Activated CD4-positive, alpha-beta memory T cell treated with anti-CD3 and anti-CD28 coated beads, Interleukin-2, amount 10 ng/mL, durations not matched to agents 7 days and 5 days (primary cell): ENCODE data around the gene ZBTB48. TPM values are rescaled to one million over a fixed set of nuclear protein-coding genes. Genes with fewer than 3 reads are reported as not detected.

ENCODE experiments used
- CTCF ChIA-PET: fragments of 350-600 bp; sonication (Branson Sonifier 250); formaldehyde crosslinking; loops from one replicate; lab custom pipeline; 2021; ENCODE audit warnings: antibody characterized with exemption, inconsistent platforms; lab: Charles Lee
- POLR2A ChIA-PET: fragments of 350-600 bp; sonication (Branson Sonifier 250); formaldehyde crosslinking; loops from one replicate; lab custom pipeline; 2021; ENCODE audit warnings: antibody characterized with exemption; lab: Charles Lee
- DNase-seq: peaks from one replicate; pipeline ENCODE4 v3.0.0-alpha.2; 2020
- H3K27ac Mint-ChIP-seq: one replicate; pipeline ENCODE4 v1.8.0; 2021; ENCODE audit warnings: mild to moderate bottlenecking, mixed read lengths
- H3K27me3 Mint-ChIP-seq: one replicate; pipeline ENCODE4 v1.8.0; 2021; ENCODE audit warnings: mixed read lengths
- H3K36me3 Mint-ChIP-seq: one replicate; pipeline ENCODE4 v1.8.0; 2021; ENCODE audit warnings: low read depth, mixed read lengths
- H3K4me1 Mint-ChIP-seq: one replicate; pipeline ENCODE4 v1.8.0; 2021; ENCODE audit warnings: mixed read lengths
- H3K4me3 Mint-ChIP-seq: one replicate; pipeline ENCODE4 v1.8.0; 2021; ENCODE audit warnings: mild to moderate bottlenecking, mixed read lengths
- H3K9me3 Mint-ChIP-seq: one replicate; pipeline ENCODE4 v1.8.0; 2021; ENCODE audit warnings: mixed read lengths
- total RNA-seq, 2 experiments: library from RNA; stranded (reverse); gene quantifications; one replicate each; pipeline ENCODE4 v1.2.3, GENCODE V29; 2021

The ZBTB48 gene
- total RNA-seq, 2 experiments from 2014 or later: 33.2 to 42.3 TPM

DNA sequence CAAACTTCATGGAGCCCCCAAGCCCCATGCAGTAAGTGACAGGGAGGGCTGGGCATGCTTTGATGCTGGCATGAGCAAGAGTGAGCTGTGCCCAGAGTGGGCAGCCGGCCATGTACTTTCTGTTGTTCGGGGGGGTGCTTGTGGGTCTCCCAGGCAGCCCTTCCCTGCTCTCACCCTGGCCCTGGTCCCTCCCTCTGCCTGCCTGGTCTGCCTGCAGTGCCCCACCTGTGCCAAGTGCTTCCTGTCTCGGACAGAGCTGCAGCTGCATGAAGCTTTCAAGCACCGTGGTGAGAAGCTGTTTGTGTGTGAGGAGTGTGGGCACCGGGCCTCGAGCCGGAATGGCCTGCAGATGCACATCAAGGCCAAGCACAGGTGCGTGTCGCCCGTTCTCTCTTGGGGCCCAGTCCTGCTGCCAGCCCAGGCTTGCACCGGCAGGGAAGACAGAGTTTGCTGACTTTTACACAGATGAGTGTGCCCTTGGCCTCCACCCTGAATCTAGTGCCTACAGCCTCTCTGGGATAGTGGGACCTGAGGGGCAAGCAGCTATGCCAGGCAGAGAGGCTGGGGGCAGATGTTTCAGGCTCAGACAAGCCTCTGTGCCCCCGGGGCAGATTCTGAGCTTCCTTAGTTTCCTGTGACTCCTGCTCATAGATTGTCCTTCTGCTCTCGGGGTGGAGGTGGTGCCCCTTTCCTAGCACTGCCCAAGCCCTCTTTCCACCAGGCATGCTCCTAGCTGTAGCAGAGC, 7.6 kb downstream of the ZBTB48 start:
- Mint-ChIP-seq H3K27me3 (no peaks in the 10 kb centered on the region), H3K36me3 (peaks cover 21% of the 10 kb centered on the region), H3K4me1 (peaks cover 28% of the 10 kb centered on the region), H3K27ac (peak overlapping the region; percentile 19), H3K9me3 (no peaks in the 10 kb centered on the region), H3K4me3 (no peak overlapping the region)
- ChIA-PET CTCF (interaction anchor here (0.6 kb wide), 1 partner anchor 67 kb away, joined by 5 read pairs; no protein-coding TSS in a partner anchor), POLR2A (interaction anchor here (1.0 to 1.8 kb wide), 2 partner anchors 13 to 52 kb away, joined by 3 to 4 read pairs; no protein-coding TSS in a partner anchor)
- no peak for DNase-seq

DNA sequence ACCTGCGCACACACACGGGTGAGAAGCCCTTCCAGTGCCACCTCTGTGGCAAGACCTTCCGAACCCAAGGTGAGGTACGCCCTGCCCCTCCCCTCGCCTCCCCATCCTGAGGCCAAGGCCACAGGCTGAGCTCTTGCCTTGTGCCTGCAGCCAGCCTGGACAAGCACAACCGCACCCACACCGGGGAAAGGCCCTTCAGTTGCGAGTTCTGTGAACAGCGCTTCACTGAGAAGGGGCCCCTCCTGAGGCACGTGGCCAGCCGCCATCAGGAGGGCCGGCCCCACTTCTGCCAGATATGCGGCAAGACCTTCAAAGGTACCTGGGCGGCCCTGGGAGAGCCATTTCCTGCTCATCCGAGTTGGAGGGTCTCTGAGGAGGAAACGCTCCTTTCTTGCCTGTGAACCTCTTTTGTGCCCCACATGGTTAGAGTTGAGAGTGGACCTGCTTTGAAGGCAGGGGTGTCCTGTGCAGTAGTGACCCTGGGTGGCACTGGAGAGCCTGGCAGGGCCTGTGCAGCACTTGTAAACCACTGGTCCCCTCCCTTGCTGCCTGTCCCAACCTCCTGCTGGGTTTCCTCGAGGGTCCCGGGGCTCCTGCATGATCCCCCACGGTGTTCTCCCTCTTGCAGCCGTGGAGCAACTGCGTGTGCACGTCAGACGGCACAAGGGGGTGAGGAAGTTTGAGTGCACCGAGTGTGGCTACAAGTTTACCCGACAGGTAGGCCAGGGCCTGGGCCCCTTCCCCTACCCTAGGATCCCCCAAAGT, 8.5 kb downstream of the ZBTB48 start:
- no peak overlapping the region for H3K27ac Mint-ChIP-seq
- H3K27me3 Mint-ChIP-seq: no peaks in the 10 kb centered on the region
- no peak for DNase-seq
- POLR2A ChIA-PET: interaction anchor here (1.1 to 2.4 kb wide), 4 partner anchors 8 to 13 kb away, joined by 4 to 10 read pairs (median 6); partner anchors contain the start of gene ZBTB48
- H3K4me1 Mint-ChIP-seq: peaks cover 29% of the 10 kb centered on the region
- no peak overlapping the region for H3K4me3 Mint-ChIP-seq
- no peaks in the 10 kb centered on the region for H3K9me3 Mint-ChIP-seq
- peaks cover 22% of the 10 kb centered on the region for H3K36me3 Mint-ChIP-seq
- CTCF ChIA-PET: no interaction called here

DNA sequence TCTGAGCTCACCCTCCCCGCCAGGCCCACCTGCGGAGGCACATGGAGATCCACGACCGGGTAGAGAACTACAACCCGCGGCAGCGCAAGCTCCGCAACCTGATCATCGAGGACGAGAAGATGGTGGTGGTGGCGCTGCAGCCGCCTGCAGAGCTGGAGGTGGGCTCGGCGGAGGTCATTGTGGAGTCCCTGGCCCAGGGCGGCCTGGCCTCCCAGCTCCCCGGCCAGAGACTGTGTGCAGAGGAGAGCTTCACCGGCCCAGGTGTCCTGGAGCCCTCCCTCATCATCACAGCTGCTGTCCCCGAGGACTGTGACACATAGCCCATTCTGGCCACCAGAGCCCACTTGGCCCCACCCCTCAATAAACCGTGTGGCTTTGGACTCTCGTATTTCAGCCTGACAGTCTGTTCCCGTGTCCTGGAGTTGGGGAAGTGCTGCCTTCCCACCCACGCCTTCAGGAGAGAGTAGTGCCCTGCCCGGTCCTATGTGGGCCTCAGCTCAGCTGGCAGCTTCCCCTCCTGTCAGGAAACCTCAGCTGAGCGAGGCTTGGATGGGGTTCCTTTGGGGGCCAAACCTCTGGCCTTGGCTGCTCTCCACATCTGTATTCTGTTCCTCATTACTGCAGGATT, 9.2 kb downstream of the ZBTB48 start:
- ChIA-PET CTCF (interaction anchor here (0.9 kb wide), 1 partner anchor 11 kb away, joined by 4 read pairs; no protein-coding TSS in a partner anchor), POLR2A (interaction anchor here (1.1 to 2.4 kb wide), 4 partner anchors 9 to 13 kb away, joined by 4 to 10 read pairs (median 6); partner anchors contain the start of gene ZBTB48)
- no peak for DNase-seq
- H3K9me3 Mint-ChIP-seq: no peaks in the 10 kb centered on the region
- H3K27ac Mint-ChIP-seq: no peak overlapping the region
- no peak overlapping the region for H3K4me3 Mint-ChIP-seq
- H3K36me3 Mint-ChIP-seq: peaks cover 25% of the 10 kb centered on the region
- H3K27me3 Mint-ChIP-seq: no peaks in the 10 kb centered on the region
- peaks cover 32% of the 10 kb centered on the region for H3K4me1 Mint-ChIP-seq

DNA sequence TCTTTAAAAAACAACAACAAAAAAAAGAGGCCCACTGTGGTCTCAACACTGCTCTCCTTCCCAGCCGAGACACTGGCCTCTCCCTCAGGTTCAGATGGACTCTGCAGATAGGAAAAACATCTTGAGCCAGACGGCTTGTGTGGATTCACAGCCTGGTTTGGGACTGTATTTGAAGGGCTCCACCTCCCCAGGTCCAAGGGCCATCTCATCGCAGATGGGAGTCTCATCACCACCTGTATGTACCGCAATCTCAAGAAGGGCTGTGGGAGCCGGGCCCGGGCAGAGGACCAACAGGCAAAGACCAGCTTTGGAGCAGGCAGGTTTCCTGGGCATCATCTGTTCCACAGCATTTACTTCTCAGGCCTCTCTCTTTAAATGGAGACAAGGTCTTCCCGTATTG, 10.3 kb downstream of the ZBTB48 start:
- DNase-seq: no peak
- Mint-ChIP-seq H3K9me3 (no peaks in the 10 kb centered on the region), H3K4me1 (peaks cover 23% of the 10 kb centered on the region), H3K27ac (peak overlapping the region; percentile 31), H3K36me3 (peaks cover 34% of the 10 kb centered on the region), H3K27me3 (no peaks in the 10 kb centered on the region), H3K4me3 (no peak overlapping the region)
- ChIA-PET POLR2A (interaction anchor here (1.4 to 2.4 kb wide), 3 partner anchors 10 to 12 kb away, joined by 6 to 10 read pairs (median 7); partner anchors contain the start of gene ZBTB48), CTCF (interaction anchor here (0.9 kb wide), 1 partner anchor 10 kb away, joined by 4 read pairs; no protein-coding TSS in a partner anchor)

DNA sequence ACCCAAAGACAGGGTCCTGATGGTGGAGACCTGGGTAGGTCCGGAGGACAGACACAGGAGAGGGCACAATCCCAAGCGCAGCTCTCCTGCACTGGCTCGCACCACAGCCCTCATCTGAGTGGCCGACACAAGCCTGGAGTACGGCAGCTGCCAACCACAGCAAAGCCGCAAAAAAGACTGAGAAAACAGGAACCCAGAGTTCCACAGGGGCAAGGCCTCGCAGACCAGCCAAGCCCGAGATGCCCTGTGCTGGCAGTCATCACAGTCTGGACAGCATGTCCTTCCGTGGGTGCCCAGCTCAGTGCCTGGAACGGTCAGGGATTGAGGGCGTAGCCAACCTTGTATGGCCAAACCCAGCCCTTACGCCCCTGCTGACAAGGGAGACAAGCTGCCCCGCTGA, 11.4 kb downstream of the ZBTB48 start:
- H3K27ac Mint-ChIP-seq: peak overlapping the region; percentile 16
- peak; percentile 28 for DNase-seq
- POLR2A ChIA-PET: interaction anchor here (1.9 to 2.3 kb wide), 2 partner anchors 9 to 12 kb away, joined by 7 to 10 read pairs; no protein-coding TSS in a partner anchor
- peaks cover 29% of the 10 kb centered on the region for H3K4me1 Mint-ChIP-seq
- H3K36me3 Mint-ChIP-seq: peaks cover 46% of the 10 kb centered on the region
- H3K27me3 Mint-ChIP-seq: no peaks in the 10 kb centered on the region
- CTCF ChIA-PET: interaction anchor here (1.3 kb wide), 1 partner anchor 11 kb away, joined by 4 read pairs; no protein-coding TSS in a partner anchor
- H3K9me3 Mint-ChIP-seq: no peaks in the 10 kb centered on the region
- no peak overlapping the region for H3K4me3 Mint-ChIP-seq

DNA sequence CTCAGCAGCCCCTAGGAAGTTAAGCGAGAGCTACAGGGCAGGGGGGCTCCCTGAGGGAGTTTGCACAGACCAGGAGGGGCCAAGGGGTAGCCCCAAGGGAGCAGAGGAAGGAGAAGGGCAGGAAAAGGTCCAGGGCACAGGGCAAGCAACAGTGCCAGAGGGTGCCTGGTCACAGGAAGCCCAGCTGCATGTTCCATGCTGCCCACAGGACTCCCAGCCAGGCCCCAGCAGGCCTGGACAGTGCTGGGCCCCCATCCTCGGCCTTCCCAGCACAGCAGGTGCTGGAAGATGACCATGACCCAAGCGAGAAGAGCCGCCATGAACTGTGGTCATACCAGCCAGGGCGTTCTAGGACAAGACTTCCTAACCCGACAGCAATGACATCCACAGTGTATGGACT, 11.8 kb downstream of the ZBTB48 start:
- Mint-ChIP-seq H3K27me3 (no peaks in the 10 kb centered on the region), H3K27ac (no peak overlapping the region), H3K36me3 (peaks cover 49% of the 10 kb centered on the region), H3K9me3 (no peaks in the 10 kb centered on the region), H3K4me3 (no peak overlapping the region), H3K4me1 (peaks cover 33% of the 10 kb centered on the region)
- ChIA-PET CTCF (interaction anchor here (1.3 kb wide), 1 partner anchor 10 kb away, joined by 4 read pairs; no protein-coding TSS in a partner anchor), POLR2A (interaction anchor here (1.9 to 2.3 kb wide), 2 partner anchors 10 to 12 kb away, joined by 7 to 10 read pairs; no protein-coding TSS in a partner anchor)
- DNase-seq: no peak

DNA sequence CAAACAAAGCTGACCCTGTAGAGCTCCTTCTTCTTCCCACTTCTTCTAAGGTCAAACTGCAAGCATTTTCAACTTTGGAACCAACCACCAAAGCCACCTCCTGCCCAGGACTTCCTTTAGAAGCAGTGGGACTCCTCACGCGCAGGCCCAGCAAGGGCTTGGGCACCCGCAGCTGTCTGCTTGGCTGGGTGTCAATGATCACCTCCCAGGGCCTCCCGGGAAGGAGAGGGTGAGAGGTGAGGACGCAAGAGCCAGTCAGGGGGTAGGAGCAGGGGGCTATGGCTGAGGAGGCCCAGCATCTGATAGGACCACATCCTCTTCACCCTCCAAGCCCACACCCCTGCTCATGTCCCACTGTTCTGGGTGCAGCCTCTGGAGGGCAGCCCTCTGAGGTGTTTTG, 12.6 kb downstream of the ZBTB48 start:
- no peak for DNase-seq
- H3K27me3 Mint-ChIP-seq: no peaks in the 10 kb centered on the region
- peaks cover 35% of the 10 kb centered on the region for H3K4me1 Mint-ChIP-seq
- CTCF ChIA-PET: no interaction called here
- peak overlapping the region; percentile 9 for H3K27ac Mint-ChIP-seq
- peaks cover 53% of the 10 kb centered on the region for H3K36me3 Mint-ChIP-seq
- no peaks in the 10 kb centered on the region for H3K9me3 Mint-ChIP-seq
- H3K4me3 Mint-ChIP-seq: no peak overlapping the region
- POLR2A ChIA-PET: interaction anchor here (0.5 to 2.3 kb wide), 3 partner anchors 11 to 13 kb away, joined by 3 to 10 read pairs (median 7); partner anchors contain the start of gene ZBTB48

DNA sequence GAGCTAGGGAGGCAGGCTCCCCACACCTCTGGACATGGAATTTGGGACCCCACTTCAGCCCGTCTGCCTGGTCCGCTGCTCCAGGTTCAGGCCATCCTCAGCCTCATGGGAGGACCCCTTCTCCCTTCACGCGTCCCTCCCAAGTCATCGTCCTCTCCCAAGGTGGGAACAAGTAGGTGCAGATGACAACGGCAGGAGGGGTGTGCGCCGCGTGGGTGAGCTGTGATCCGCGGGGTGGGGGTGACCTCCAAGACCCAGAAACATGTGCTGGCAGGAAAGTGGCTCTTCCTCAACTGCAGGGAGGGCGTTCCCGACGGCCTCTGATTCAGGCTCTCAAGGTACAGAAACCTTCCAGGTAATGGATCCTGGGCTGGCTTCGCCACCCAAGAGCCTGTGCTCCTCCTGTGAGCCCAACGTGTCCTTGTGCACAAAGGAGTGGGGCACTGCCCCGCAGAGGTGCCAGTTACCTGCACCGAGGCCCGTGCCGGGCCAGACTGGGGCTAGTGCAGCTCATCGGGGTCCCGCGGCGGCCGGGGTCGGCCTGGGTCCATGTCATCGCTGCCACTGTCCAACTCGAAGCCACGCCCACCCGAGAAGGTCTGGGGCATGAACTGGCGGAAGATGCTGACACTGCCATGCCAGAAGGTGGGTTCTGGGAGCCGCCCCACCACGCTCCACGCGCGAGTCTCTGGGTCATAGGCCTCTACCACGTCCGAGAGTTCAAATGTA, 13.2 kb downstream of the ZBTB48 start:
- no peak for DNase-seq
- H3K36me3 Mint-ChIP-seq: peaks cover 56% of the 10 kb centered on the region
- H3K4me1 Mint-ChIP-seq: peaks cover 39% of the 10 kb centered on the region
- H3K27ac Mint-ChIP-seq: no peak overlapping the region
- H3K4me3 Mint-ChIP-seq: no peak overlapping the region
- H3K9me3 Mint-ChIP-seq: no peaks in the 10 kb centered on the region
- ChIA-PET POLR2A (interaction anchor here (0.5 to 2.3 kb wide), 2 partner anchors 11 to 13 kb away, joined by 3 to 7 read pairs; partner anchors contain the start of gene ZBTB48), CTCF (no interaction called here)
- no peaks in the 10 kb centered on the region for H3K27me3 Mint-ChIP-seq

DNA sequence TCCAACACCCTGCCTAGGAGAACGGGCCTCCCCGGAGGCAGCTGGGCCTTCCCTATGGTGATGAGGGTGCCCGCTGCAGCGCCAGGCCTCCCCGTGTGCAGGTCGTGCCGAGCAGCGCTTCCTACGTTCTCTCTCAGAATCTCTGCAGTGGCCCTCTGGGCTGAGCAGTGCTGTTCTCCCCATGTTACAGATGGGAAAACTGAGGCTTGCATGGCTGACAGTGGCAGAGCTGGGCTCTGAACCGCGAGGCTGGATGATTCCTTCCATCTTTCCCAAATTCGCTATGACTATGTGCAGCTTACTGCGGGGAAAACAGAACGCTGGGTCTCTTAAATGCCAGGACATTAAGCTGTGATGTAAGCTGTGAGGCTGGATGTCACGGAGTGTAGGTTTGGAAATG, 14.0 kb downstream of the ZBTB48 start:
- Mint-ChIP-seq H3K9me3 (no peaks in the 10 kb centered on the region), H3K36me3 (peaks cover 59% of the 10 kb centered on the region), H3K27me3 (no peaks in the 10 kb centered on the region), H3K4me3 (no peak overlapping the region), H3K4me1 (peaks cover 42% of the 10 kb centered on the region), H3K27ac (no peak overlapping the region)
- ChIA-PET CTCF (no interaction called here), POLR2A (no interaction called here)
- no peak for DNase-seq

DNA sequence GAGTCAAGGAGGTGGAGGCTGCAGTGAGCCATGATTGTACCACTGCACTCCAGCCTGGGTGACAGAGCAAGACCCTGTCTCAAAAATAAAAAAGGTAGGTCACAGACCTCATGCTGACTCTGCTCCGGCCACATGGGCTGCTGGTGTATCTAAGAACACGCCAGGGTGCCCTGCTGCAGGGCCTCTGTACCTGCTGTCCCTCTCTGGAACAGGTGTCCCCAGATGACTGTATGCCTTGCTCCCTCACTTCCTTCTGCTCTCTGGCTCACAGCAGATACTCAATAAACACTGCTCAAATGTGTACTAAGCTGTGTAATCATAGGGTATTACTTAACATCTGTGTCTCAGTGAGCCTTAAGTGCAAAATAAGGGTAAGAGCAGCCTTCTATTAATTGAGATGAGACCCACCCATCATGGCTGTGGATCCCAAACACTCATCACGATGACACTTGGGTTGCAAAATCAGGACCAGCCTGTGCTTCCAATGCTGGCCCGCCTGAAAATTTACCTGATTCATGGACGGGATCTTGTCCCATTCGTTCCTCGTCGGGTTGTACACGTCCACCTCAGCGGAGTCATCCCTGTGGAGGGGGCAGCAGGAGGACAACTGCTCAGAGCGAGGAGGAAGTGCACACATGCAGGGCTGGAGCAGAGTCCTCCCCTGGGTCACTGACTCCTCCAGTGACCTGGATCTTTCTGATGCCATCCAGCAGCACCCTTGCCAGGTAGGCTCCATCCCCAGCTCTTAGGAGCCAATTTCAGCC, 15.4 kb downstream of the ZBTB48 start:
- no peak overlapping the region for H3K4me3 Mint-ChIP-seq
- H3K27ac Mint-ChIP-seq: peak overlapping the region; percentile 36
- POLR2A ChIA-PET: no interaction called here
- H3K36me3 Mint-ChIP-seq: peaks cover 64% of the 10 kb centered on the region
- DNase-seq: no peak
- peaks cover 54% of the 10 kb centered on the region for H3K4me1 Mint-ChIP-seq
- CTCF ChIA-PET: no interaction called here
- H3K27me3 Mint-ChIP-seq: no peaks in the 10 kb centered on the region
- H3K9me3 Mint-ChIP-seq: no peaks in the 10 kb centered on the region

DNA sequence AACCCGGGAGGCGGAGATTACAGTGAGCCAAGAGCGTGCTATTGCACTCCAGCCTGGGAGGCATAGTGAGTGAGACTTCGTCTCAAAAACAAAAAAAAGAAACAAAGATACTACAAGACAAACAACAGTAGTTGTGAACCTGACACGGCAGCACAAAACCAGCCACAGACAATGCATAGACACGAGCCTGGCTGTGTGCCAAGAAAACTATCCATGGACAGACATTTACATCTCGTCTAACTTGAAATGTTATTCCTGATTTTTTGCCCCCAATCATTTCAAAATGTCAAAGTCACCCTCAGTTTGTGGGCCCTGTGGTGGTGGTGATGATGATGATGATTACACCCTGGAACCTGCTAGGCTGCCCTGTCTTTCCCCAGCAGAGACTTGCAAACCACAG, 16.6 kb downstream of the ZBTB48 start:
- DNase-seq: no peak
- H3K9me3 Mint-ChIP-seq: no peaks in the 10 kb centered on the region
- ChIA-PET CTCF (no interaction called here), POLR2A (no interaction called here)
- H3K27me3 Mint-ChIP-seq: no peaks in the 10 kb centered on the region
- H3K27ac Mint-ChIP-seq: peak overlapping the region; percentile 47
- H3K4me3 Mint-ChIP-seq: no peak overlapping the region
- H3K4me1 Mint-ChIP-seq: peaks cover 52% of the 10 kb centered on the region
- peaks cover 69% of the 10 kb centered on the region for H3K36me3 Mint-ChIP-seq
